ENCODE data around the gene PCBP3.

Gene PCBP3

DNA sequence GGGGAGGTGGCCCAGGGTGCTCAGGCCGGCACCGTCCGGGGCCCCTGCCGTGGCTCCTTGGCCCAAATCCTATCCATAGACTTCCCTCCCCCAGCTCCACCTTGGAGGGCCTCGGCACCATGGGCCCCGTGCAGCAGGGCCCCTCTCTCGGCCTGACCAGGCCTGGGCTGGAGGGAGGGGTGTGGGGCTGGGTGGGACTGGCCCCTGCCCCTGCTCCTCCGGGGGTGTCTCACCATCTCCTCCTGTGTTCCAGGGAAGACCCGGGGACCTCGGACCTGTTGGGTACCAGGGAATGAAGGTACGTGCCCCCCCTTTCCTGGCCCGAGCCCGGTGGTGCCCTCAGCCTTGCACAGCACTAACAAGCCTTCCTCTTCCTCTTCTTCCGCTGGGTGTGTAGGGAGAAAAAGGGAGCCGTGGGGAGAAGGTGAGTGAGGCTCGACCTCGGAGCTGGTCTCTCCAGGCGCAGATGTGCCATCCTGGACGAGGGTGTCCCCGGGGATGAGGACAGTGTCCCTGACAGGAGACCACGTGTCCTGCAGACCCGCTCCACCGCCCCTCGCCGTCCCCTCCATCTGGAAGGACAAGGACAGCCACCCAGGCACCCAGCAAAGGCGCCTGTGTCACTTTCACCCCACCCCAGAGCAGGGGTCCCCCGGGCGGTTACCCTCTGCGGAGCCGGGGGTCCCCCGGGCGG is 346.0 kb downstream of the PCBP3 start:
- no peak for FAIRE-seq

DNA sequence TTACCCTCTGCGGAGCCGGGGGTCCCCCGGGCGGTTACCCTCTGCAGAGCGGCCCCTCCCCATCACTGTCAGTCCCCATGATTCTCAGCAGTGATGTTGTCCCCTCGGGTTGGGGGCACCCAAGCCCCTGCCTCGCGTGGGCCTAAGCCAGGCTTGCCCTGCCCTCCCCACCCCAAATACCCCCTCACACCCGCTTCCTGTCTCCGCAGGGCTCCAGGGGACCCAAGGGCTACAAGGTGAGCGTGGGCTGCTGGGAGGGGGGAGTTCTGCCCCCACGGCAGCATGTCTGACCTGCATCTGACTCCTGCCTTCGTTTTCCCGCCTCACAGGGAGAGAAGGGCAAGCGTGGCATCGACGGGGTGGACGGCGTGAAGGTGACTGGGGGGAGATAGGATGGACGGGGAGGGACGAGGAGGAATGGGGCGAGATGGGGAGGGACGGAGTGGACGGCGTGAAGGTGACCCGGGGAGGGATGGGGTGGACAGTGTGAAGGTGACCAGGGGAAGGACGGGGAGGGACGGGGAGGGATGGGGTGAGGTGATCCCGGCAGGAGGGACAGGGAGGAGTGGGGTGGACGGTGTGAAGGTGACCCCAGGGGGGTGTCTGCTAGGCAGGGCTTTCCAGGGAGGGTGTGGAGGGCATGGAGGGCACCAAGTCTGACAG is 346.7 kb downstream of the PCBP3 start:
- FAIRE-seq = no peak

DNA sequence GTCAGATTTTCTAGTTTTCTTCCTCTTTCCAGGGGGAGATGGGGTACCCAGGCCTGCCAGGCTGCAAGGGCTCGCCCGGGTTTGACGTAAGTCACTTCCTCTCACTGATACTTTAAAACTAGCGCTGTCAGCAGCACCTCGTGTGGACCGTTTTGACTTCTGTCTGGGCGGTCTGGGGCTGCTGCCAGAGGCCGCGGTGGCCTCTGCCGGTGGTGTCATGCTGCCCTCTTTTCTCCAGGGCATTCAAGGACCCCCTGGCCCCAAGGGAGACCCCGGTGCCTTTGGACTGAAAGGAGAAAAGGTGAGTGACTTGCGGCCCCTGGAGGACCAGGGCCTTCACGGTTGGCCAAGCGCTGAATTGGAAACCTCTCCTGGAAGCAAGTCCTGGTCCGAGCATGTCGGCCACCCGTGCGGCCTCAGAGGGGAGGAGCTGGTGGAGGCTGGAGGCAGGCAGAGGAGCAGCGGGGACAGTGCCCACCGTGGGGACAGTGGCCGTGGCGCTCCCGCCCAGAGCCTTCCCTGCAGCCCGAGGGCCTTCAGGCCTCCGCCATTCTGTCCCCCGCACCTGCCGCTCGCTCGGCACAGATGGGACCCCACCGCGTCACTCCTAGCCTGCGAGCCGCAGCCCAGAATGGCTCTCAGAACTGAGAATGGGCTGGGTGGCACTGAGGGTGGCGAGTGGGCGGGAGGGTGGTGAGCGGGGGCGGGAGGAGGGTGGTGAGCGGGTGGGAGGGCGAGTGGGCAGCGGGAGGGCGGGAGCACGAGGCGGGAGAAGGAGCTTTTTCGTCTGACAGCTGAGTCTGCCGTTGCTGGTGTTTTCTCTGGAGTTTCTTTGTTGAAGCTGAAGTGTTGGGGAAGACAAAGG is 347.4 kb downstream of the PCBP3 start:
- FAIRE-seq = no peak

DNA sequence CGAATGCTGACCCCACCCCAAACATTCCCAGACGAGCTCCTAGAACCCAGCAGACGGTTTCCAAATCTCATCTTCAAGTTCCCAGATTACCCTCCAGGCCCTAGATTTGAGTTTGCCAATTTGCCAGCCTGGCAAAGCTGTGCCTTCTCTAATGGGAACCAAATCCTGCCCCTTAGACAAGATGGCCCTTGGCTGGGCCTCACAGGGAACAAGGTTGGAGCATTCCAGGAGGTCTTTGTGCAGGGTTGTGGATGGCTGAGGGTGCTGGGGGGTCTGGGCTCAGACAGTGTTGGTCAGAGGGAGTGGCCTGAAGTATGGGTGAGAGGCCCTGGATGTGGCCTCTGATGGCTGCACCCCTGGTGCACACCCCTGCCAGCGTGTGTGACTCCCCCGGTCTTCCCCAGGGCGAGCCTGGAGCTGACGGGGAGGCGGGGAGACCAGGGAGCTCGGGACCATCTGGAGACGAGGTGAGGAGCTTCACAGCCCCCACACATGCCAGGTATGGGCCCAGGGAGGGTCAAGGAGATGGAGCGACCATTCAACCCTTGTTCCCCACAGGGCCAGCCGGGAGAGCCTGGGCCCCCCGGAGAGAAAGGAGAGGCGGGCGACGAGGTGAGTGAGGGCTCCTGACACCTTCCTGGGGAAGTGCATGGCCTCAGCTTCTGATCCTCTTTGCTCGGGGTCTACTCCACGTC is 348.2 kb downstream of the PCBP3 start:
- no peak for FAIRE-seq

Data from islet of Langerhans (tissue), 1 donor.